Measurements from ENCODE around the gene DMD.

DNA sequence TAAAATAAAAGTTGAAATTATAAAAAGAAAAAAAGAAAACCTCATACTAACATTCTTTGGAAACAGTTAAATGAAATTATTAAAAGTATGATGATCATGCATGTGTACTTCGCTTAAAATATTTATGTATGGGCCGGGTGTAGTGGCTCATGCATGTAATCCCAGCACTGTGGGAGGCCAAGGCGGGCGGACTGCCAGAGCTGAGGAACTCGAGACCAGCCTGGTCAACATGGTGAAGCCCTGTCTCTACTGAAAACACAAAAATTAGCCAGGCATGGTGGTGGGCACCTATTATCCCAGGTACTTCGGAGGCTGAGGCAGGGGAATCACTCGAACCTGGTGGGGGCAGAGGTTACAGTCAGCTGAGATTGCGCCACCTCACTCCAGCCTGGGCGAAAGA lies 1187.3 kb downstream of the DMD start:
- TF ChIP-seq, protein P1, sequence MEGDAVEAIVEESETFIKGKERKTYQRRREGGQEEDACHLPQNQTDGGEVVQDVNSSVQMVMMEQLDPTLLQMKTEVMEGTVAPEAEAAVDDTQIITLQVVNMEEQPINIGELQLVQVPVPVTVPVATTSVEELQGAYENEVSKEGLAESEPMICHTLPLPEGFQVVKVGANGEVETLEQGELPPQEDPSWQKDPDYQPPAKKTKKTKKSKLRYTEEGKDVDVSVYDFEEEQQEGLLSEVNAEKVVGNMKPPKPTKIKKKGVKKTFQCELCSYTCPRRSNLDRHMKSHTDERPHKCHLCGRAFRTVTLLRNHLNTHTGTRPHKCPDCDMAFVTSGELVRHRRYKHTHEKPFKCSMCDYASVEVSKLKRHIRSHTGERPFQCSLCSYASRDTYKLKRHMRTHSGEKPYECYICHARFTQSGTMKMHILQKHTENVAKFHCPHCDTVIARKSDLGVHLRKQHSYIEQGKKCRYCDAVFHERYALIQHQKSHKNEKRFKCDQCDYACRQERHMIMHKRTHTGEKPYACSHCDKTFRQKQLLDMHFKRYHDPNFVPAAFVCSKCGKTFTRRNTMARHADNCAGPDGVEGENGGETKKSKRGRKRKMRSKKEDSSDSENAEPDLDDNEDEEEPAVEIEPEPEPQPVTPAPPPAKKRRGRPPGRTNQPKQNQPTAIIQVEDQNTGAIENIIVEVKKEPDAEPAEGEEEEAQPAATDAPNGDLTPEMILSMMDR (IDR thresholded peaks at IDR 0.05; ENCODE audit: low read length), result no peak
- TF ChIP-seq EZH2 (optimal IDR thresholded peaks at IDR 0.05; ENCODE audit: low read depth, low read length) (no peak), EZH2phosphoT487 (IDR thresholded peaks at IDR 0.05; ENCODE audit: low read length) (no peak)

All from MM.1S (cell line).